Upper lobe of left lung (tissue), 4 donors: ENCODE data around the gene PNPLA5.

Experiments used
- CTCF ChIP-seq, 6 experiments: fragments of 450-650 bp in 4 of 6; fragments of 200-600 bp in 2 of 6; sonication (generic) in 2 of 6; IDR thresholded peaks; one replicate each; pipeline ENCODE4 v1.5.1; 2016 to 2019; ENCODE audit warnings: antibody characterized with exemption in 6 of 6
- EP300 ChIP-seq, 4 donors: sonication (generic); formaldehyde crosslinking; IDR thresholded peaks; one replicate each; pipeline ENCODE4 v1.5.1; 2017; ENCODE audit warnings: antibody characterized with exemption in 4 of 4, control low read depth in 2 of 4
- POLR2A ChIP-seq, 4 donors: fragments of 450-650 bp; IDR thresholded peaks; one replicate each; pipeline ENCODE4 v1.5.1; 2016 to 2017; ENCODE audit warnings: antibody characterized with exemption in 4 of 4, mild to moderate bottlenecking in 2 of 4

- TF ChIP-seq POLR2A (IDR thresholded peaks at IDR 0.05), result no peak
- TF ChIP-seq EP300 (IDR thresholded peaks at IDR 0.05), result no peak
- no peak for TF ChIP-seq CTCF (IDR thresholded peaks at IDR 0.05)
Observed at GRCh38 chr22:43862882-43863202, 29.0 kb downstream of the PNPLA5 start.
